Measurements from ENCODE around the gene STARD6.
"Not testable (repeated sequence)": the region's sequence is repeated elsewhere in the genome, so short reads cannot be mapped to it uniquely, and the experiment has no call there.

STARD6 gene, protein sequence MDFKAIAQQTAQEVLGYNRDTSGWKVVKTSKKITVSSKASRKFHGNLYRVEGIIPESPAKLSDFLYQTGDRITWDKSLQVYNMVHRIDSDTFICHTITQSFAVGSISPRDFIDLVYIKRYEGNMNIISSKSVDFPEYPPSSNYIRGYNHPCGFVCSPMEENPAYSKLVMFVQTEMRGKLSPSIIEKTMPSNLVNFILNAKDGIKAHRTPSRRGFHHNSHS

DNA sequence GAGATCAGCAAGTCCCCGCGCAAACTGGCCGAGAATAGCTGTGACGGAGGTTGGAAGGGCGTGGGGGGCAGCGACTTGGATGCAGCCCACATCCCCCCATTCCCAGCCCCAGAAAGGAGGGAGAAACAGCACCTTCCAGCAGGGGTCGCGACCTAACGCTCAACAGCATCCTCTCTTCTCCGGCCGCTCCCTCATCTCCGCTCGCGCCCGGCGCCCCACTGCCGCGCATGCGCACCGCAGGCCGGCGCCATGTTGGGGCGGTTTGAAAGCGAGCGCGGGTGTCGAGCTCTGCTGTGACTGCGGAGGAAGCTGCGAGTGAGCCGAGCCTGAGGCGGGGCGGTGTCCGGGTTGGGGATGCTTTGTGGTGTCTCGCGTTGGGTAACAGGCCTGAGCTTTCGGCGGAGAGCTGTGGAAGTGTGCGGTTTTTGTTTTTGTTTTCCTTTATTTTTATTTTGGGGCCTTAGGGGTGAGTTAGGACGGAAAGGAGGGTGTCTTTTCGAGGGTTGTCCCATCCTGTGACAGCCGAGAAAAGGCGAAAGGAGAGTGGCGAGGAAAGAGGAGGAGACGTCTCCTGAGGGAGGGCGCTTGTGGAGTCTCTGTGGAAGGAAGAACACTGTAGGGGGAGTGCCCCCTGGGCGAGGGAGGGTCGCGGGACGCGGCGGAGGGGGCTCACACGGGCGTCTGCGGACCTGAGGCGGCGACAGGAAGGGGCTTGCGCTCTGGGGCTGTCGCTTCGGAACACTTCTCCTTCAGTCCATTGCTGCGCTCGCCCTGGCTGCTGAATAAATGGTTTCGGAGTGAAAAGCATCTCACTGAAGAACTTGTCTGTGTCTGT lies at the start of gene STARD6, which contains the start of gene C18orf54:
Gene STARD6, minus strand, starts transcription at position 199 of the 835 bp plus-strand sequence. CDS start 3,285 bp downstream, outside the sequence.
Gene C18orf54, plus strand, starts transcription at position 247 of the 835 bp plus-strand sequence. CDS start 2,667 bp downstream, outside the sequence.
- Histone ChIP-seq H3K4me1 (ENCODE audit: insufficient read depth, low read length) (peaks cover 3% of the 10 kb centered on the region; the same call in 1 of the 2 replicates), H3K27me3 (ENCODE audit: insufficient read depth, low read length) (no peaks in the 10 kb centered on the region), H3K9ac (ENCODE audit: low read depth, low read length) (peak within 1 kb of the TSS; percentile 90), H3K9me3 (ENCODE audit: insufficient read depth, low read depth, low read length) (no peaks in the 10 kb centered on the region), H3K4me3 (ENCODE audit: low read length) (peak within 1 kb of the TSS; percentile 96), H3K36me3 (ENCODE audit: insufficient read depth, low read depth, low read length) (peaks cover 25% of the 10 kb centered on the region), H3K27ac (ENCODE audit: low read length) (peak within 1 kb of the TSS; percentile 59)

DNA sequence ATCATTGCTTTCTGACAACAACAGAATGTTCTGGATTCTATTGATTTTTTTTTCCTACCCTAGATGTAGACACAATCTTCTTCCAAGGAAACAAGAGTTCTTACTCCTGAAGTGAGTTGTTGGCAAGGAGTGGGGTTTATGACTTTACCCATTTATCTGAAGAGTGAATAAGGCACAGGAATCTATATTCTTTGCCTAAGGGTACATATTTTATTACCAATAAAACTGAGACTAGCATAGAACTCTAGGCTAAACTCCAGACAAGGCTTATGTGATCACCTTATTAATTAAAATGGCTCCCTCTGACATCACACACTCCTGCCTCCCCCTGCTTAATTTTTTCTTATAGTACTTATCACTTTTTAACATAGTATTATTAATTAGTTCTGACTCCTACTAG lies 47.6 kb upstream of the STARD6 start:
- Histone ChIP-seq H3K4me1 (ENCODE audit: insufficient read depth, low read length) (no peaks in the 10 kb centered on the region), H3K4me3 (ENCODE audit: low read length) (no peak overlapping the region), H3K36me3 (ENCODE audit: insufficient read depth, low read depth, low read length) (no peaks in the 10 kb centered on the region), H3K27me3 (ENCODE audit: insufficient read depth, low read length) (no peaks in the 10 kb centered on the region), H3K9ac (ENCODE audit: low read depth, low read length) (no peak overlapping the region), H3K27ac (ENCODE audit: low read length) (no peak overlapping the region), H3K9me3 (ENCODE audit: insufficient read depth, low read depth, low read length) (no peaks in the 10 kb centered on the region)

DNA sequence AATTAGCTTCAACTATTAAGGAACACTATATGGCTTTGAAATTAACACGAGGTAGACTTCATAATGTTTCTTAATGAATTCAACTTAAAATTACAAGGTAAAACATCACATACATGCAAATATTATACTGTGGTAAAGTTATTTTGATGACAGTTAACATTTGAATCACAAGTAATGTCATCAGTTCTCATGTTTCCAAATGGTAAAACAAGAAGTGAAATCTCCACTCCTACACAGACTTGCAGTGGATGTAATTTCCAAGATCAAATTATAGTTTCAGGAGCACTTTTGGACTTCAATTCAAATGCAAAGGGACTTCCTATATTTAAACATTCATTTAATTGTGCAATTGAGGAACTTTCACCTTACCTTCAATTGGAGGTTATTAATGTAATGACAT lies 39.1 kb upstream of the STARD6 start:
- H3K9ac ChIP-seq (ENCODE audit: low read depth, low read length), result no peak overlapping the region
- H3K9me3 ChIP-seq (ENCODE audit: insufficient read depth, low read depth, low read length), result no peaks in the 10 kb centered on the region
- H3K27me3 ChIP-seq (ENCODE audit: insufficient read depth, low read length), result no peaks in the 10 kb centered on the region
- no peaks in the 10 kb centered on the region for H3K36me3 ChIP-seq (ENCODE audit: insufficient read depth, low read depth, low read length)
- H3K27ac ChIP-seq (ENCODE audit: low read length), result no peak overlapping the region
- no peak overlapping the region for H3K4me3 ChIP-seq (ENCODE audit: low read length)
- H3K4me1 ChIP-seq (ENCODE audit: insufficient read depth, low read length), result no peaks in the 10 kb centered on the region

DNA sequence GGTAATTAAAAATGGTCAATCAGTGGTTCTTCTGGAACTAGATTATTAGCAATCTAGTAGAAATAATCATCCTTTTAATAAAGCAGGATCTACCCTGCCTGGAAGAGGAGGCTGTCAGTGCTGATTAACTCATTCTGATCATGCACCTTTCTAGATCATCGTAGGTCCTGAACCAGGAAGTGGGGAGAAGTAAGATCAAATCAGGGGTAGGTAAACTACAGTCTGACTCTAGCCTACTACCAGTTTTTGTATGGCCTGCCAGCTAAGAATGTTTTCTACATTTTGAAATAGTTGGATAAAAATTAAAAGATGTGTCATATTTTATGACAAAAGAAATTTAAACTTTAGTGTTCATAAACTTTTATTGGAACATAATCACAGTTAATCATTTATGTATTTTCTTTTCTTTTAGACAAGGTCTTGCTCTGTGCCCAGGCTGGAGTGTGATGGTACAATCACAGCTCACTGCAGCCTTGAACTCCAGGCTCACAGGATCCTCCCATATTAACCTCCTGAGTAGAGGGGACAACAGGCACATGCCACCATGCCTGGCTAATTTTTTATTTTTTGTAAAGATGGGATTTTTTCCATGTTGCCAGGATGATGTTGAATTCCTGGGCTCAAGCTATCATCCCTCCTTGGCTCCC lies 36.1 kb upstream of the STARD6 start:
- Histone ChIP-seq H3K36me3 (ENCODE audit: insufficient read depth, low read depth, low read length) (no peaks in the 10 kb centered on the region), H3K9me3 (ENCODE audit: insufficient read depth, low read depth, low read length) (no peaks in the 10 kb centered on the region), H3K27me3 (ENCODE audit: insufficient read depth, low read length) (no peaks in the 10 kb centered on the region), H3K4me1 (ENCODE audit: insufficient read depth, low read length) (0 out of 2 replicates have a peak, but pooled peaks cover 3% of the 10 kb centered on the region), H3K9ac (ENCODE audit: low read depth, low read length) (no peak overlapping the region), H3K27ac (ENCODE audit: low read length) (no peak overlapping the region), H3K4me3 (ENCODE audit: low read length) (no peak overlapping the region)

DNA sequence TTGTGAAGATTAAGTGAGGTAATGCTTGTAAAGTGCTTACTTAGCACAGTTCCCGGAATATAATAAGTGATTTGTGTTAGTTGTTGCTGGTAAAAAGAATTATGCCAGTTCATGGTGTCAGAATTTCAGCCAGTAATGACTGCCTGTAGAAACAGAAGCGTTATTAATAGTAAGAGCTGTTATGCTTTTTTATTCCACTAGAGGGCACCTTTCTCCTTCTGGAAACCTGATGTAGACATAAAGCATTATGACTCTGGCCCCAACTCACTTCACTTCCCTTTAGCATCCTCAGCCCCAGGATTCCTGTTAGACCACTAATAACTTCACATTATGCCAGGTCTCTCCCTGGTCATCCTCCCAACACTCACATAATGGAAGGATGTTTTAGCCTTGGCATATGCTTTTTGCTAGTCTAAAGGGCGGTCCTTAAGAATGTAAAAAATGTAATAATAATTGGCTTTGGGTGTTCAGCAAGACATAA lies 34.9 kb upstream of the STARD6 start:
- Histone ChIP-seq H3K27ac (ENCODE audit: low read length) (no peak overlapping the region), H3K4me3 (ENCODE audit: low read length) (no peak overlapping the region), H3K4me1 (ENCODE audit: insufficient read depth, low read length) (peaks cover 11% of the 10 kb centered on the region), H3K9ac (ENCODE audit: low read depth, low read length) (no peak overlapping the region), H3K36me3 (ENCODE audit: insufficient read depth, low read depth, low read length) (no peaks in the 10 kb centered on the region), H3K9me3 (ENCODE audit: insufficient read depth, low read depth, low read length) (no peaks in the 10 kb centered on the region), H3K27me3 (ENCODE audit: insufficient read depth, low read length) (no peaks in the 10 kb centered on the region)

DNA sequence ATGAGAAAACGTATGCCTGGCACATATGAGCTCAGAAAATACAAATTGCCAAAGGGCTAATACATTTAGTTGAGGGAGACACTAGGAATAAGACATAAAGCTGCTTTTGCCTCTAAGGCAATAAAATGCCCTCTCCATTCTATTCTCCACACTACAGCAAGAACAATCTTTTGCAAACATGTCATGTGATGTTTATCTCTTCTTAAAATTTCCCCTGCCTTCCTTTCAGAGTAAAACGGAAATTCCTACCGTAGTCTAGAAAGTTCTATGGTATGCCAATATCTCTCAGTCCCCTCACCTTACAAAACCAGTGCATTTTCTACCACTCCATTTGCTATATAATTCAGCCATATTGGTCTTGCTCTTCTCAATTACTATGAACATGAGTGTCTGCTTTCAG lies 33.2 kb upstream of the STARD6 start:
- Histone ChIP-seq H3K27ac (ENCODE audit: low read length) (no peak overlapping the region), H3K27me3 (ENCODE audit: insufficient read depth, low read length) (no peaks in the 10 kb centered on the region)

DNA sequence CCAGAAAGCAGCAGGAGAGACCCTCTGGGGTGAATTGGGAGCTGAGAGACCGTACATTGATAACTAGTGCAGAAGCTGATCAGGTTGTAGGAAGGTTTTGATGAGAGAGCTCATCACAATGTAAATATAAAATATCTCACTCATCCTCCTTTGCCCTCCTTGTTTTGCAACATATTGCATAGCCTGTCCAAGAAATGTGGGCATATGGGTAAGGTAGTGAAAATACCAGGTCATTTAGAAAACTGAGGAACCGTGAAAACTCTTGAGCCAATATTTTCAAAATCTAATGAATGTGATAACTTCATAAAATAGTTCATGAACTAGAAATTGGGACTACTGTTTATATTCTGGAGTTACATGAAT lies 31.5 kb upstream of the STARD6 start:
- Histone ChIP-seq H3K27me3 (ENCODE audit: insufficient read depth, low read length) (no peaks in the 10 kb centered on the region), H3K36me3 (ENCODE audit: insufficient read depth, low read depth, low read length) (no peaks in the 10 kb centered on the region), H3K4me1 (ENCODE audit: insufficient read depth, low read length) (peaks cover 20% of the 10 kb centered on the region), H3K9ac (ENCODE audit: low read depth, low read length) (no peak overlapping the region), H3K4me3 (ENCODE audit: low read length) (no peak overlapping the region), H3K9me3 (ENCODE audit: insufficient read depth, low read depth, low read length) (no peaks in the 10 kb centered on the region), H3K27ac (ENCODE audit: low read length) (no peak overlapping the region)

More for the DNA sequence above, 33.2 kb upstream of the STARD6 start:
- Histone ChIP-seq H3K4me1 (ENCODE audit: insufficient read depth, low read length) (peaks cover 15% of the 10 kb centered on the region), H3K36me3 (ENCODE audit: insufficient read depth, low read depth, low read length) (no peaks in the 10 kb centered on the region), H3K4me3 (ENCODE audit: low read length) (no peak overlapping the region), H3K9me3 (ENCODE audit: insufficient read depth, low read depth, low read length) (no peaks in the 10 kb centered on the region), H3K9ac (ENCODE audit: low read depth, low read length) (no peak overlapping the region)

DNA sequence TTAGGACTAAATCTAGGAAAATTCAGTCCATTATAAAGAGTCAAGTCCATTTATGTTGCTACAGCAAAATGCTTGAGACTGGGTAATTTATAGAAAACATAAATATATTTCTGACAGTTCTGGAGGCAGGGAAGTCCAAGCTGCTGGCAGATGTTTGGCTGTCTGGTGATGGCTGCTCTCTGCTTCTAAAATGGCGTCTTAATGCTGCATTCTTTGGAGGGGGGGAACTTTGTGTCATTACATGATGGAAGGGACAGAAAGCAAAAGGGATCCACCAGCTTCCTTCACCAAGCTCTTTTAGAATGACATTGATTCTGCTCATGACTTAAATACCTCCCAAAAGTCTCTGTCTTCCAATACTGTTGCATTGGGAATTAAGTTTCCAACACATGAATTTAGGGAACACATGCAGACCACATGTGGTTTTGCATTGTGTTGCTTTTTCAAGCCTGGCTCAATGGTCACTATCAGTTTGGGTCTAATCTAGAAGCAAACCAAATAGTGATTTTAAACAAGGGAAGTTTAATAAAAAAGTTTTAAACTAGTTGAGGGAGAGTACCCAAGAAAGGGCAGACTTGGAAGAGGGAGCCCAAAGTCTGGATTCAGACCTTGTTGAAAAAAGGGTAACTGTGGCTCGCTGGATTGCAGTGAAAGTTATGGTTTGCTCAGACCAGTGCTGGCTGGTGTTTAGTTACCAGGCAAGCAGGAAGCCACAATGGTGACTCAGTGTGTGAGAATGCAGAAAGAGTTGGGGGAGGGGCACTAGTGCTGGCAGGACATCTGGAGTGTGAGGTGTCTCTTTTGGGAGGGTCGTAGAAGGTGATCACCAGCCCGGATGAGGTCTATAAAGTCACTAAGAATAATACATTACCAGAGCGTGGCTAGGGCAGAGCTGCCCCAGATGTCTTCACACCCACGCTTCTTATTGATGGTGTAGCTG lies 30.8 kb upstream of the STARD6 start:
- H3K27ac ChIP-seq (ENCODE audit: low read length), result peak overlapping the region; percentile 4
- no peaks in the 10 kb centered on the region for H3K9me3 ChIP-seq (ENCODE audit: insufficient read depth, low read depth, low read length)
- no peak overlapping the region; the same call in 1 of the 2 replicates for H3K9ac ChIP-seq (ENCODE audit: low read depth, low read length)
- H3K4me3 ChIP-seq (ENCODE audit: low read length), result no peak overlapping the region; the same call in 1 of the 2 replicates
- peaks cover 22% of the 10 kb centered on the region for H3K4me1 ChIP-seq (ENCODE audit: insufficient read depth, low read length)
- no peaks in the 10 kb centered on the region for H3K36me3 ChIP-seq (ENCODE audit: insufficient read depth, low read depth, low read length)
- no peaks in the 10 kb centered on the region for H3K27me3 ChIP-seq (ENCODE audit: insufficient read depth, low read length)

DNA sequence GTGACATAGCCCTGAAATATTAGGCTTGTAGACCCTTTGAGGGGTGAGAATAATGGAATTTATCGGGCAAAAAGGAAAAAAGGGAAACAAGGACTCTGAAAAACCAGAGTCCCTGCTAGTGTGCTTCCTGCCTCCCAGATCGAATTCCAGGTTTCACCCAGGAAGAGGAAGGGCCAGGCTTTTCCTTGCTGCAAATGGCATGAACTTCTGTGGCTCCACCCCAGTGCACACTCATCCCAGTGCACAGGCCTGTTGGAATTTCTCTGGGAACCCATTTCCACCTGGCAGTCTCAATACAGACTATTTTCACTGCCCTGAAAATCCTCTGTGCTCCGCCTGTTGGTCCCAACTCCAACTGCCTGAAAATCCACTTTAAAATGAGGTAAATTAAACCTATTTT lies 30.0 kb upstream of the STARD6 start:
- Histone ChIP-seq H3K27me3 (ENCODE audit: insufficient read depth, low read length) (no peaks in the 10 kb centered on the region), H3K9ac (ENCODE audit: low read depth, low read length) (no peak overlapping the region), H3K4me3 (ENCODE audit: low read length) (no peak overlapping the region), H3K27ac (ENCODE audit: low read length) (peak overlapping the region; percentile 4), H3K9me3 (ENCODE audit: insufficient read depth, low read depth, low read length) (no peaks in the 10 kb centered on the region), H3K36me3 (ENCODE audit: insufficient read depth, low read depth, low read length) (no peaks in the 10 kb centered on the region), H3K4me1 (ENCODE audit: insufficient read depth, low read length) (peaks cover 30% of the 10 kb centered on the region)

DNA sequence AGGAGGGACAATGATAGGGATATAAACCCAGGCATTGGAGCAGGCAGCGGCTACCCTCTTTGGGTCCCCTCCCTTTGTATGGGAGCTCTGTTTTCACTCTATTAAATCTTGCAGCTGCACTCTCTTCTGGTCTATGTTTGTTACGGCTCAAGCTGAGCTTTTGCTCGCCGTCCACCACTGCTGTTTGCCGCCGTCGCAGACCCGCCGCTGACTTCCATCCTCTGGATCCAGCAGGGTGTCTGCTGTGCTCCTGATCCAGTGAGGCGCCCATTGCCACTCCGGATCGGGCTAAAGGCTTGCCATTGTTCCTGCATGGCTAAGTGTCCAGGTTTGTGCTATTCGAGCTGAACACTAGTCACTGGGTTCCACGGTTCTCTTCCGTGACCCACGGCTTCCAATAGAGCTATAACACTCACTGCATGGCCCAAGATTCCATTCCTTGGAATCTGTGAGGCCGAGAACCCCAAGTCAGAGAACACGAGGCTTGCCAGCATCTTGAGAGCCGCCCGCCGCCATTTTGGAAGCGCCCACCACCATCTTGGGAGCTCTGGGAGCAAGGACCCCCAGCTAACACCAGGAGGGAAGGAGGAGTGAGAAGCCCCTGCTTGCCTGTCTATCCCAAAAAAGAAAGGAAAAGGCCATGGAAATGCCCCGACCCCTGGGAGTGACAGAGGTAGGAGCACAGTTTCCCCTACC lies 29.3 kb upstream of the STARD6 start:
- not testable (repeated sequence) for H3K4me3 ChIP-seq (ENCODE audit: low read length); H3K27ac ChIP-seq (ENCODE audit: low read length); H3K27me3 ChIP-seq (ENCODE audit: insufficient read depth, low read length); H3K9me3 ChIP-seq (ENCODE audit: insufficient read depth, low read depth, low read length); H3K9ac ChIP-seq (ENCODE audit: low read depth, low read length); H3K36me3 ChIP-seq (ENCODE audit: insufficient read depth, low read depth, low read length)
- H3K4me1 ChIP-seq (ENCODE audit: insufficient read depth, low read length), result peaks cover 36% of the 10 kb centered on the region

All from iPS-20b (cell line).